Hepatocyte (in vitro differentiated cells): ENCODE results near the gene GAN. TPM values are rescaled to one million over a fixed set of nuclear protein-coding genes. Genes with fewer than 3 reads are reported as not detected.

ENCODE experiments used
- DNase-seq: peaks from one replicate; pipeline ENCODE4 v3.0.0-alpha.2; 2016; ENCODE audit warnings: low spot score
- H2AFZ ChIP-seq: fragments of 200-600 bp; sonication (generic); 2 replicates; pipeline ENCODE4 v1.6.0; 2016; ENCODE audit warnings: antibody characterized with exemption, mild to moderate bottlenecking
- H3K27ac ChIP-seq: fragments of 200-600 bp; sonication (generic); 2 replicates; pipeline ENCODE4 v1.5.1; 2016; ENCODE audit warnings: mild to moderate bottlenecking
- H3K27me3 ChIP-seq: fragments of 200-600 bp; sonication (generic); 2 replicates; pipeline ENCODE4 v1.6.1; 2016
- H3K36me3 ChIP-seq: fragments of 200-600 bp; sonication (generic); replicated peaks from 2 replicates; pipeline ENCODE4 v1.5.1; 2016; ENCODE audit warnings: low read depth; ENCODE audit not compliant: insufficient read depth
- H3K4me1 ChIP-seq: fragments of 200-600 bp; sonication (generic); 2 replicates; pipeline ENCODE4 v1.5.1; 2016; ENCODE audit warnings: mild to moderate bottlenecking, moderate library complexity; ENCODE audit not compliant: insufficient read depth
- H3K4me2 ChIP-seq: fragments of 200-600 bp; sonication (generic); 2 replicates; pipeline ENCODE4 v1.6.0; 2016
- H3K4me3 ChIP-seq: fragments of 200-600 bp; sonication (generic); 2 replicates; pipeline ENCODE4 v1.5.1; 2016; ENCODE audit warnings: mild to moderate bottlenecking
- H3K79me2 ChIP-seq: fragments of 200-600 bp; sonication (generic); 2 replicates; pipeline ENCODE4 v1.6.0; 2017; ENCODE audit warnings: mild to moderate bottlenecking
- H3K9me2 ChIP-seq: fragments of 200-600 bp; sonication (generic); replicated peaks from 2 replicates; pipeline ENCODE4 v1.6.0; 2017; ENCODE audit warnings: mild to moderate bottlenecking; ENCODE audit not compliant: insufficient read depth
- H3K9me3 ChIP-seq: fragments of 200-600 bp; sonication (generic); 2 replicates; pipeline ENCODE4 v1.5.1; 2016; ENCODE audit warnings: low read depth, mild to moderate bottlenecking
- H4K20me1 ChIP-seq: fragments of 200-600 bp; sonication (generic); 2 replicates; pipeline ENCODE4 v1.6.0; 2016; ENCODE audit warnings: mild to moderate bottlenecking; ENCODE audit not compliant: insufficient read depth, poor library complexity, severe bottlenecking
- CTCF ChIP-seq: fragments of 200-600 bp; sonication (generic); IDR thresholded peaks from 2 replicates; pipeline ENCODE4 v1.5.1; 2016; ENCODE audit warnings: antibody characterized with exemption, mild to moderate bottlenecking; ENCODE audit not compliant: poor library complexity
- EZH2 ChIP-seq: fragments of 200-600 bp; sonication (generic); IDR thresholded peaks from 2 replicates; pipeline ENCODE4 v1.6.1; 2016; ENCODE audit warnings: antibody characterized with exemption, mild to moderate bottlenecking, borderline replicate concordance
- EZH2phosphoT487 ChIP-seq: fragments of 200-600 bp; sonication (generic); IDR thresholded peaks from one replicate; pipeline ENCODE4 v1.6.1; 2018; ENCODE audit warnings: antibody characterized with exemption, mild to moderate bottlenecking, low read depth, moderate library complexity; ENCODE audit not compliant: unreplicated experiment, severe bottlenecking
- WGBS: methylation state at CpG from one replicate; pipeline ENCODE4 v1.1.6; 2016; ENCODE audit warnings: low lambda C conversion rate; ENCODE audit errors: missing lambda C conversion rate; 5-methylcytosine and 5-hydroxymethylcytosine counted together
- polyA plus RNA-seq: library from polyadenylated mRNA; unstranded; fragments of >200 nt; fragmentation: Nextera tagmentation; extraction: Ambion mirVana; gene quantifications from 2 replicates; pipeline ENCODE4 v1.2.1, GENCODE V29; 2016
- total RNA-seq: library from RNA; depleted of rRNA; stranded (reverse); fragments of >200 nt; gene quantifications from 2 replicates; pipeline ENCODE4 v1.2.3, GENCODE V29; 2014

GAN gene
- total and polyA plus RNA-seq, 2 experiments from 2014 or later: 2.1 to 10.9 TPM

GRCh38 chr16:81371106-81371505 lies 56.3 kb downstream of the GAN start:
- H3K36me3 ChIP-seq: no peaks in the 10 kb centered on the region
- no peaks in the 10 kb centered on the region for H3K4me1 ChIP-seq
- H3K79me2 ChIP-seq: no peaks in the 10 kb centered on the region
- WGBS: 92% methylated on average over 1 of the region's 1 CpG
- H3K27me3 ChIP-seq: no peaks in the 10 kb centered on the region
- H3K9me2 ChIP-seq: no peaks in the 10 kb centered on the region
- no peak for TF ChIP-seq EZH2
- no peak for TF ChIP-seq CTCF
- TF ChIP-seq EZH2phosphoT487: no peak
- H3K4me3 ChIP-seq: no peak overlapping the region
- H4K20me1 ChIP-seq: no peaks in the 10 kb centered on the region
- H2AFZ ChIP-seq: no peak overlapping the region
- H3K9me3 ChIP-seq: no peaks in the 10 kb centered on the region
- no peak overlapping the region for H3K4me2 ChIP-seq
- DNase-seq: no peak
- no peak overlapping the region for H3K27ac ChIP-seq

- no peaks in the 10 kb centered on the region for H3K9me2 ChIP-seq
- H3K27me3 ChIP-seq: no peaks in the 10 kb centered on the region
- H3K4me1 ChIP-seq: no peaks in the 10 kb centered on the region
- no peak overlapping the region for H3K4me2 ChIP-seq
- H4K20me1 ChIP-seq: no peaks in the 10 kb centered on the region
- no peak overlapping the region for H2AFZ ChIP-seq
- no peaks in the 10 kb centered on the region for H3K36me3 ChIP-seq
- H3K9me3 ChIP-seq: no peaks in the 10 kb centered on the region
- WGBS: 71% methylated on average over 3 of the region's 3 CpGs
- H3K4me3 ChIP-seq: no peak overlapping the region
- H3K27ac ChIP-seq: no peak overlapping the region
- TF ChIP-seq EZH2 (no peak), CTCF (no peak), EZH2phosphoT487 (no peak)
- no peak for DNase-seq
- H3K79me2 ChIP-seq: no peaks in the 10 kb centered on the region
Observed at GRCh38 chr16:81374550-81374949, 59.8 kb downstream of the GAN start.

- Histone ChIP-seq H2AFZ (no peak overlapping the region), H3K36me3 (no peaks in the 10 kb centered on the region), H3K4me3 (no peak overlapping the region), H3K27ac (no peak overlapping the region), H3K4me1 (no peaks in the 10 kb centered on the region), H4K20me1 (no peaks in the 10 kb centered on the region), H3K9me3 (no peaks in the 10 kb centered on the region), H3K27me3 (no peaks in the 10 kb centered on the region), H3K79me2 (no peaks in the 10 kb centered on the region), H3K4me2 (no peak overlapping the region), H3K9me2 (no peaks in the 10 kb centered on the region)
- WGBS: 93% methylated on average over 7 of the region's 7 CpGs
- DNase-seq: no peak
- TF ChIP-seq CTCF (no peak), EZH2phosphoT487 (no peak)
Observed at GRCh38 chr16:81376880-81377279, 62.1 kb downstream of the GAN start.

GRCh38 chr16:81378049-81378448 lies 63.3 kb downstream of the GAN start:
- no peak overlapping the region for H3K4me2 ChIP-seq
- no peaks in the 10 kb centered on the region for H4K20me1 ChIP-seq
- H3K27ac ChIP-seq: no peak overlapping the region
- no peaks in the 10 kb centered on the region for H3K27me3 ChIP-seq
- no peaks in the 10 kb centered on the region for H3K9me2 ChIP-seq
- H3K4me1 ChIP-seq: no peaks in the 10 kb centered on the region
- no peak overlapping the region for H3K4me3 ChIP-seq
- DNase-seq: no peak
- WGBS: 98% methylated on average over 4 of the region's 4 CpGs
- no peaks in the 10 kb centered on the region for H3K36me3 ChIP-seq
- no peaks in the 10 kb centered on the region for H3K9me3 ChIP-seq
- no peak overlapping the region for H2AFZ ChIP-seq
- TF ChIP-seq CTCF (no peak), EZH2 (no peak), EZH2phosphoT487 (no peak)
- H3K79me2 ChIP-seq: no peaks in the 10 kb centered on the region
